Epidermal melanocyte (primary cell): ENCODE measurements around the gene LAG3.

Source experiments
- DNase-seq: peaks from one replicate; pipeline ENCODE4 v3.0.0; 2011; ENCODE audit warnings: low spot score; ENCODE audit not compliant: insufficient read length

LAG3 gene

DNA sequence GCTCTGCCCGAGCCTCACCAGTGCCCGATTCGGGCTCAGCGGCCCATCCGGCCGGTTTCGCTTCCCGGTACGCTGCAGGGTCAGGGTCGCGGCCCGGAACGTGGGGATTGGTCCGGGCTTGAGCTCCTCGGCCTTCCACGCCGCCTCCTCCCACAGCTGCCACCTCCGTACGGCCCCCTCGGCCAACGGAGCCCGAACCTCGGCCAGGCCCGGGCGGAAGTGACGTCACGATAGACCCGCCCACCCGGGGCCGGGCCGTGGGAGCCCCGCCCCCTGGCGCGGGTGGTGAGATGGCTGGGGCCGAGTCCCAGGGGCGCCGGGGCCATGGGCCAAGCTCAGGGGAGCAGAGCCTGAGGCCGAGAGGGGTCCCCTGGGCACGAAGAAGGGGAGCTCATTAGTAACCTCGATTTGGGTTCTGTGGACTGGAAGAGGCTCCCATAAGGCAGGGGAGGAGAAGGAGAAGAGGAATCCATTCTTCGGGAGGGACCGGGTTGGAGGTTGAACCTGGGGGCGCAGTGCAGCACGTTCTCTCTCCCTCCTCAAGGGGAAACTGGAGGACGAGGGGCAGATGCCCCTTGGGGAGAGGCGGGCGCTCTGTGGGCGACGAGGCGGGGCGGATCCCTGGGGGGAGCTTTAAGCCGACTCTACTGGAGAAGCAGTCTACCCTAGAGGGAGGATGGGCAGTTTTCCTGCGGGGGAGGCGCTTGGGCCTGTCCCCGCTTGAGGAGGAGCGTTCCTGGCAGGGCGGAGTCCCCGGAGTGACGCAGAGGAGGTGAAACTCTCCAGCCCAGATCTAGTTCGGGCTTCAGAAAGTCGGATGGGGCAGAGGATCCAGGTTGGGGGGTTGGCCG, 19.2 kb upstream of the LAG3 start, which contains the start of gene MLF2:
MLF2 (minus strand) TSS at position 221 of the 851 bp plus-strand sequence. CDS start 807 bp downstream, outside the sequence.
- peak; percentile 96 for DNase-seq

DNA sequence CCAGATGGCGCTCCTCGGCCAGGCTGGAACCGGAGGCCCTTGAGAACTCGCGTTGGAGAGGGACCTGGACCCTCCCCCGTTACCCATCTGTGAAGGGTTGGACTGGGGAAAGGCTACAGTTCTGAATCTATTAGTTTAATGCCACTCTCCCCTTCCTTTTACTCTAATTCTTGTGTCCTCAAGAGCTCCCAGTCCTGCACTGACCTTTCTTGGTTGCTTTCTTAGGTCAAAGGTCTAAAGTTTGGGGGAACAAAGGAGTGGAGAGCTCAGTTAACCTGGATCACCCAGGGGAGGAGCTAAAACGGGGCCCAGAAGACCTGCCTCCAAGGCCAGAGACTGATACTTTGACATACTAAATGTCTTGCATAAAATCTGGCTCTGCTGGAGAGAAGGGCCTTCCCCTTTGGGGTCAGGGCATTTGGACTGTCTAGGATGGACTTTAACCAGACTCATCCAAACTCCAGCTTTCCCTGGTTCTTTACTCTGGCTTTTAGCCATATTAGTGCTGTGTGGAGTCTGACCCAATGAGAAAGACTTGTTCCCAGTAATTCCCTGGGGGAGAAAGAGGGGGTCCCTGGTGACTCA, 18.5 kb upstream of the LAG3 start:
- peak; percentile 5 for DNase-seq

DNA sequence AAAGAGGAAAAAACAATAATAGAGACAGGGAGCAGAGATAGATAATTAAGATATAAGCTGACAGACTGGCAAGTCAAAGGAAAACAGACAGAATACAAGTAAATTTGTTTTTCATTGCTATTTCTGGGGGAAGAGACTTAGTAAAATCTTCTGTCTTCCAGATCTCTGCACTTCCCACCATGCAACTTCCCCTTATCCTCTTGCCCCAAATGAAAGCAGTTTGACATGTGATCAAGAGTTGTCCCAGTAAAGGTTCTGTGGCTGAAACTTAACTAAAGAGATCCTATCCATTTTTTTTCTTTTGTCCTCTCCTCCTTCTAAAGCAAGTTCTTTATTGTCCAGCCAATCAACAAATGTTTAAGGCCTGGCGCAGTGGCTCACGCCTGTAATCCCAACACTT, 17.9 kb upstream of the LAG3 start:
- no peak for DNase-seq

DNA sequence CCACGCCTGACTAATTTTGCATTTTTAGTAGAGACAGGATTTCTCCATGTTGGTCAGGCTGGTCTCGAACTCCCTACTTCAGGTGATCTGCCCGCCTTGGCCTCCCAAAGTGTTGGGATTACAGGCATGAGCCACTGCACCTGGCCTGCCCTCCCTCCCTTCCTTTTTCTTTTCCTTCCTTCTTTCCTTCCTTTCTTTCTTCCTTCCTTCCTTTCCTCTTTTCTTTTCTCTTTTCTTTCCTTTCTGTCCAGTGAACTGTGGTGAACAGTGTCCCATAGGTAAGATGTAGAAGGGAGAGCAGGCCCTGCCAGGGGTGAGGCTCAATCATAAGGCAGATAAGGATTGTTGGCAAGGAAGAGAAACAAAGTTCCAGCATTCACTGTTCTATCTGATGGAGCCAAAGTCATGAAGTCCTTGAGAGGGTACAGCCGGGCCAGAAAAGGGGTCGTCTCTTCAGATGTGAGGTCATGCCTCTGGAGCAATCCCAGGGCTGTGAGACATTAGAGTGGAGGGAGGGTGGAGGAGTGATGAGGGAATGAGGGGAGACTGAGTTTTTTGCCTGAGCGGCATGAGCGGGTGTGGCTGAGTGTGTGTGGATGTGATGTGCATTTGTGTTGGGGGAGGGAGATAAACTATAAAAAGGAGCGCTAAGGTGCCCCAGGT, 15.2 kb upstream of the LAG3 start:
- DNase-seq: no peak

DNA sequence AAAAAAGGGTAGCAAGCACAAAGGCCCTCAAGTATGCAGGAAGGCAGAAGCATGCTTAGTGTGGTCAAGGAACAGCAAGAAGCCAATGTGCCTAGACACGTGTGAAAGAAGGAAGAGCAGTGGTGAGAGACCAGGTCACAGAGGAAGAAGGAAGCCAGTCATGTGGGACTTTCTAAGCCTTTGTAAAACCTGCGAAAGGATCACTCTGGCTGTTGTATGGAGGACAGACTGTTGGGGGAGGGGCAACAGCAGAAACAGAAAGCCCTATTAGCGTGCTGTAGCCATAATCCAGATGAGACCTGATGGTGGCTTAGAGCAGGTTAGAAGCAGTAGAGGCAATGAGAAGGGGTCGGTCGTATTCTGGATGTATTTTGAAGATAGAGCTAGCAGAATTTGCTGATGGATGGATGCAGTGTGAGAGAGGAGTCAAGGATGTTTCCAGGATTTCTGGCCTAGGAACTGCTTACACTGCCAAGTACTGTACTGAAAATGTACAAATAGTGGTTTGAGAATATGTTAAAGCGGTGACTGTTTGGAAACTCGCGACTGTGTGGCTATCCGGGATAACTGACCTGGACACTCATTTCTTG, 13.7 kb upstream of the LAG3 start:
- DNase-seq: no peak

DNA sequence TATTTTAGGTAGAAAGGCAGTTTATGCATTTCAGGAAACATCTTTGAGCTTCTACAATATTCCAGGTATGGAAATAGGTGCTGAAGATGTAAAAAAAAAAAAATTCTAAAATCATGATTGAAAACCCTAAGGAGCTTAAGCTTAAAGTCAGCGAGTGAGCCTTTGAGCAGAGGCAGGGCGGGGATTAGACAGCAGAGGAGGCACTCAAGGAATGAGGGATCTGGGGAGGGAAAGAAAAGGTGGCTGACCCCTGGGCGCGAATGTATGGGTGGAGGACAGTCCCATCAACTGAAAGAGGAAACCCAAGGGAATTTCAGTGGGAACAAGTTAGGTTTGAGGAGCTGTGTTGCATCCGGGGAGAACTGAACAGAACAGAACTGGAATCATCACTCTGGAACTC, 12.6 kb upstream of the LAG3 start:
- no peak for DNase-seq

- DNase-seq: no peak
These were observed 8.9 kb upstream of the LAG3 start for GRCh38 chr12:6763380-6763779.

- peak; percentile 99 for DNase-seq
These were observed 8.1 kb upstream of the LAG3 start for GRCh38 chr12:6764011-6764828.

GRCh38 chr12:6765048-6765633, 7.2 kb upstream of the LAG3 start:
- no peak for DNase-seq

- peak; percentile 64 for DNase-seq
These were observed 6.4 kb upstream of the LAG3 start, which contains the start of gene PTMS for GRCh38 chr12:6765634-6766581. TSS of gene PTMS (plus strand) at chr12:6766363. CDS start at chr12:6766706, 343 bp downstream.

- peak; percentile 72 for DNase-seq
These were observed 5.5 kb upstream of the LAG3 start for GRCh38 chr12:6766651-6767349.

DNA sequence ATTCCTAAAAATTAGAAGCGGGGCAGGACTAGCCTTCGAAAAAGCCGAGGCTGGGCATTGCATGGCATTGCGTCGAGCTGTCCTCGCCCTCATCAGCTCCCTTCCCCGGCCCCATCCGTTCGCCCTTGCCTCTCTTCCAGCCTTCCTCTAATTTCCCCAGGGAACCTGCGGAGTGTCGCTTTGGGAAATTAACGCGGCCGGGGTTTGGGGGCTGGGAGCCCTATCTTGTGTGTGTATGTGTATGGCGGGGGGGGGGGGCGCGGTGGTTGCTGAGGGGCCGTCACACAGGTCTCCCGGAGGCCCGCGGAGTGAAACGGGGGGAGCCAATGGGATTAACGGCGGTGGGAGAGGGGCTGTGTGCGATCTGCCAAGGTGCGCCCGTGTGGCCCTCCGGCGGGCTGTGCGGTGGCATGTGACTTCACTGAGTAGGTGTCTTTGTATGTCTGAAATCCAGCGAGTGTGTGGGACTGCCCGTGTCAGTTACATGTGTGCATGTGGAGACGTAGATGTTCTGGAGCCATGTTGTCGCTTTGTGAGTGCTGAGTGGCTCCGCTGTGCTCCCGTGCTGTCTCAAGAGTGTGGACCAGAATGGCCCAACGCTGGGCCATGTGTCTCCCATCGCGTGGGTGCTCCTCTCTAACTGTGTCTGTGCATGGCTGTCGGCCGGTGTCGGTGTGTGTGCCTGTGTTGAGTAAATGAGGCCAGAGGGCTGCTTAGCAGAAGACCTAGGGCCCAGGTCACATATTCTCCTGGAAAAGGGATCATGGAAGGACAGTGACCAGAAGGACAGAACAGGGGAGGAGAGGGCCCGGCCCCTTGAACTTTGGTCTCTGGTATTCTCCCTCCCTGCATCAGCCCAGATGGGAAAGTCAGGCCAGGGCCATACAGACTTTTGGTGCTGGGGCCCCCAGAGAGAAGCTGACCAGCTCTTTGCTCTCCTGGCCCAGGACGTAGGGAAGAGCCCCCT, 4.7 kb upstream of the LAG3 start:
- no peak for DNase-seq

DNA sequence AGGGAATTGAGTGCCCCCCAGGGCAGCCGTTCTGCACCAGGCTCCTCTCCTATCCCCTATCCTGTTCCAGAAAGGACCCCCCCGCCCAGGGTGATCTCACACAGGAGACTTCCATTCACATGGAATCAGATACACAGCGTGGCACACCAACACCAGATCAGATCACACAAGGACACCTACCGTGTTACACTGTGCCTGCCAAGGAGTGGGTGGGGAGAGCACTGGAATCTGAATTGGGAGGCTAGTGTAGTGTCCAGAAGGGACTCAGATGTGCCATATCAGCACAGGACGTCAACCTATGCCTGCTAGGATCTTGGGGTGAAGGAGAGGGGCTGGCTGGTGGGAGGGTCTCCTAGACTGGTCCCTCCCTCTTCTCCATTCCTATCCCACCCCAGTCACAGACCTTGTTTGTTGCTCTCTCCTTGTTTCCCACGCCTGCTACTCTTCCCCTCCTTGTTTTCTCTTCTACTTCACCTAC, 3.8 kb upstream of the LAG3 start:
- no peak for DNase-seq

- DNase-seq: peak; percentile 55
These were observed 3.3 kb upstream of the LAG3 start for GRCh38 chr12:6768990-6769389.

DNA sequence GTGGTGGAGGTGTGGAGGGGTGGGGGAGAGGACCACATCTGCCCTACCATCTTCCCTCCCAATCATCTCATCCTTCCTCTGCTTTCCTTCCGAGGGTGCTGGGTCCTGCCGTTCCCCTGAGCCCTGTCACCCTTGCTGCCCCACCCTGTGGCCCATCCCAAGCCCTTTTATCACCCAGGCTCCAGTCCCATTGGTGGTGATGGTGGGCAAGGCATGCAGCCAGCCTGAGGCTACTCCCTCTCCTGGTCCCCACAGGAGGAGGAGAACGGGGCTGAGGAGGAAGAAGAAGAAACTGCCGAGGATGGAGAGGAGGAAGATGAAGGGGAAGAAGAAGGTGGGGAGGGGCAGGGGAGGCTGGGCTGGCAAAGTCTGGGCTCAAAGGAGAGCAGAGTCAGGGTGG, 2.7 kb upstream of the LAG3 start:
- peak; percentile 15 for DNase-seq

GRCh38 chr12:6770094-6770493, 2.2 kb upstream of the LAG3 start:
- DNase-seq: peak; percentile 3

DNA sequence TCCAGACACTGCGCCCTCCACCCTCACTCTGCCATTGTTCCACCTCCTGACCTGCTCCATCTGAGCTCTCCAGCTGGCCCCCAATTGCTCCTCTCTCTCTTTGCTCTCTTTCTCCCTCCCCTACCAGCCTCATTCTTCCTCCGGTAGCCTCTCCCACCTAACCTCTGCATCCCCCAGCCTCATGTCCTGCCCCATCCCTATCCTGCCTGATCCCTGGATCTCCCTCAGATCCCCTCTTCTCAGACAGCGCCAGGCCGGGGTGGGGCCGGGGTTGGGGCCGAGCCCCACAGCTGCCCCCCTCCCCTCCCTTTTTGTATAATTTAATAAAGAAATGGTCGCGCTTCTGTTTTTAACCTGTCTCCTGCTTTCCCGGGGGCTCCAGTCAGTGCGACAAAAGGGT, 1.7 kb upstream of the LAG3 start:
- DNase-seq: peak; percentile 11

DNA sequence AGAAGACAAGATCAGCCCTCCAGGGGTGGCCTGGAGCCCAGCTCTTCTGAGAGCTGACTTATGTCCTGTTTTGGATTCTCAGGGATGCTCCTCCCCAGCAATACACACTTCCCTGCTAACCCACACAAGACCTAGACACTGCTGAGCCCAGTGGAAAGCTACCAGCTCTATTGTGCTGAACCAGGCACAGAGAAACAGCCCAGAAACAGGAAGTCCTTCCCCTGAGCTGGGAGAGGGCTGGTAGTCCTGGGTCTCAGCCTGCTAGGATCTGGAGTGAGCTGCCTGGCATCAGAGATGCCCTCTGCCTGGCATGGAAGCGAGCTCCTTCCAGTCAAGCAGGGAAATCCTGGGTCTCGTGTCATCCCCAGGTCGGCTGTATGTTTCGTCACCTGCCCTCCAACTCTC, 1.2 kb upstream of the LAG3 start:
- DNase-seq: peak; percentile 10
